OCI-LY7 (cell line): ENCODE data around the gene CHD9.

ENCODE experiments used
- CTCF ChIP-seq: fragments of 200-600 bp; sonication (generic); conservative IDR thresholded peaks from 2 replicates; pipeline ENCODE4 v1.5.1; 2014; ENCODE audit warnings: mild to moderate bottlenecking, antibody characterized with exemption, low read length, moderate library complexity, mixed read lengths
- EZH2phosphoT487 ChIP-seq: fragments of 200-600 bp; sonication (generic); IDR thresholded peaks from 2 replicates; pipeline ENCODE4 v1.6.1; 2018; ENCODE audit warnings: low read depth, borderline replicate concordance, mild to moderate bottlenecking, mixed run types, antibody characterized with exemption, low read length, moderate library complexity, mixed read lengths

DNA sequence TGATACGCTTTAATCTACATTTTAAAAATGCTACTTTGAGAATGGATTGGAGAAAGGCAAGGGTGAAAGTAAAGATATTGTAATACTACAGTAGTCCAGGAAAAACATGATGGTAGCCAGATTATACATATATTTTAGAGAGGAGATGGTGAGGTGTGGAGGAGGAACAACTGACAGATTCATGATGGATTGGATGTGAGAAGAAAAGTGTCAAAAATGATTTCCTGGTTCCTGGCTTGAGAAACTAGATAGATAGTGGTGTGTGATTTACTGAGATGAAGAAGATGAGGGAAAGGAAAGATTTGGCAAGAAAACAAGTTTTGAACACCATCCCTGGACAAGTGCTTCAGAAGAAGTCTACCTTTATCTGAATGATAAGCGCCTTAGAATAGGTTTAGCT is 80.5 kb downstream of the CHD9 start:
- TF ChIP-seq CTCF (no peak), EZH2phosphoT487 (no peak)
